ENCODE data around the gene DAB1. TPM values are rescaled to one million over a fixed set of nuclear protein-coding genes. Genes with fewer than 3 reads are reported as not detected.

DAB1 gene
- total RNA-seq, 1 experiment from 2014 or later = not detected

DNA sequence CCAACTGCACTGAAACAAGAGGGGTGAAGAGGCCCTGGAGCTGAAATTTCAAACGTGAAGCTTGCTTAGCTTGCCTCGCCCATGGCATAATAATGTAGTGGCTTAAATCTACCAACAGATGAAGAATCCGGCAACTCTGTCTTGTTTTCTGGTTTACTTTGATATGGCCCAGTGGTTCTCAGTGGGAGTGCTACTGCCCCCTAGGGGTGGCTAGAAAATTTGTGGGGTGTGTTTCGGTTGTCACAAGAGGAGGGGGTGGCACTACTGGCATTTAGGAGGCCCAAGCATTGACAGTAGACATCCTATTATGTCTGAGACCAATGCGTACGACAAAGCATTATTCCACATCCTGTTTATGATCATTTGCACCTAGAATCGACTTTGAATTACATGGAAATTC is 406.1 kb downstream of the DAB1 start:
- no peak overlapping the region for H3K4me3 ChIP-seq (replicated peaks in 1 of 2; ENCODE audit: low read depth in 1 of 2, low read length in 2 of 2)
- TF ChIP-seq, protein P1, sequence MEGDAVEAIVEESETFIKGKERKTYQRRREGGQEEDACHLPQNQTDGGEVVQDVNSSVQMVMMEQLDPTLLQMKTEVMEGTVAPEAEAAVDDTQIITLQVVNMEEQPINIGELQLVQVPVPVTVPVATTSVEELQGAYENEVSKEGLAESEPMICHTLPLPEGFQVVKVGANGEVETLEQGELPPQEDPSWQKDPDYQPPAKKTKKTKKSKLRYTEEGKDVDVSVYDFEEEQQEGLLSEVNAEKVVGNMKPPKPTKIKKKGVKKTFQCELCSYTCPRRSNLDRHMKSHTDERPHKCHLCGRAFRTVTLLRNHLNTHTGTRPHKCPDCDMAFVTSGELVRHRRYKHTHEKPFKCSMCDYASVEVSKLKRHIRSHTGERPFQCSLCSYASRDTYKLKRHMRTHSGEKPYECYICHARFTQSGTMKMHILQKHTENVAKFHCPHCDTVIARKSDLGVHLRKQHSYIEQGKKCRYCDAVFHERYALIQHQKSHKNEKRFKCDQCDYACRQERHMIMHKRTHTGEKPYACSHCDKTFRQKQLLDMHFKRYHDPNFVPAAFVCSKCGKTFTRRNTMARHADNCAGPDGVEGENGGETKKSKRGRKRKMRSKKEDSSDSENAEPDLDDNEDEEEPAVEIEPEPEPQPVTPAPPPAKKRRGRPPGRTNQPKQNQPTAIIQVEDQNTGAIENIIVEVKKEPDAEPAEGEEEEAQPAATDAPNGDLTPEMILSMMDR (IDR thresholded peaks at IDR 0.05 in 2 of 3, conservative IDR thresholded peaks at IDR 0.05 in 1 of 3; ENCODE audit: borderline replicate concordance in 1 of 3, insufficient read depth in 1 of 3, low read depth in 2 of 3, low read length in 2 of 3) = peak in 2 of 3 experiments; percentile 61 to 67; a peak in 4 of 6 replicates
- TF ChIP-seq RAD21 (IDR thresholded peaks at IDR 0.05; ENCODE audit: low read depth) = 0 out of 2 replicates have a peak, but pooled peaks have one; percentile 8
- no peak for TF ChIP-seq SP1 (IDR thresholded peaks at IDR 0.05; ENCODE audit: low read depth)
- TF ChIP-seq, protein P2, sequence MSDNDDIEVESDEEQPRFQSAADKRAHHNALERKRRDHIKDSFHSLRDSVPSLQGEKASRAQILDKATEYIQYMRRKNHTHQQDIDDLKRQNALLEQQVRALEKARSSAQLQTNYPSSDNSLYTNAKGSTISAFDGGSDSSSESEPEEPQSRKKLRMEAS (IDR thresholded peaks at IDR 0.05) = no peak
- intact Hi-C loops (cut with micrococcal nuclease) = loop anchor here (10.0 kb wide), 1 partner anchor 63 kb away; no protein-coding TSS in a partner anchor
- ChIA-PET RAD21 (ENCODE audit: low non-redundant PET in 1 of 2, low total read pairs in 2 of 2, uncharacterized antibody in 2 of 2, unreplicated experiment in 2 of 2) (no interaction called here), POLR2A (no interaction called here), CTCF (no interaction called here)
- H2AFZ ChIP-seq (ENCODE audit: low read depth, low read length, poor library complexity, severe bottlenecking) = no peak overlapping the region
- no peaks in the 10 kb centered on the region for H3K9me2 ChIP-seq (ENCODE audit: insufficient read depth)
- DNase-seq (ENCODE audit: low read depth, low spot score) (peak; percentile 8), ATAC-seq (0 out of 2 replicates have a peak, but pooled peaks have one; percentile 47)
- BruUV-seq (replicated peaks) = no TSS peak
- no peak overlapping the region for H3K27ac ChIP-seq (ENCODE audit: low read depth, low read length)
- no peaks in the 10 kb centered on the region for H4K20me1 ChIP-seq (ENCODE audit: insufficient read depth)
- H3K36me3 ChIP-seq (ENCODE audit: control insufficient read depth in 1 of 2, insufficient read depth in 2 of 2, low read length in 2 of 2) = no peaks in the 10 kb centered on the region
- H3K4me1 ChIP-seq (ENCODE audit: control insufficient read depth in 1 of 2, insufficient read depth in 2 of 2, low read length in 2 of 2) = no peaks in the 10 kb centered on the region
- H3K9me3 ChIP-seq (ENCODE audit: control insufficient read depth in 1 of 2, insufficient read depth in 1 of 2, low read depth in 1 of 2, low read length in 2 of 2) = no peaks in the 10 kb centered on the region
- no peak overlapping the region for H3K4me2 ChIP-seq (ENCODE audit: low read length)
- no peaks in the 10 kb centered on the region for H3K79me2 ChIP-seq (ENCODE audit: insufficient read depth, low read length)
- H3K27me3 ChIP-seq (ENCODE audit: insufficient read depth, low read length) = no peaks in the 10 kb centered on the region
- H3K9ac ChIP-seq (ENCODE audit: low read length) = no peak overlapping the region

DNA sequence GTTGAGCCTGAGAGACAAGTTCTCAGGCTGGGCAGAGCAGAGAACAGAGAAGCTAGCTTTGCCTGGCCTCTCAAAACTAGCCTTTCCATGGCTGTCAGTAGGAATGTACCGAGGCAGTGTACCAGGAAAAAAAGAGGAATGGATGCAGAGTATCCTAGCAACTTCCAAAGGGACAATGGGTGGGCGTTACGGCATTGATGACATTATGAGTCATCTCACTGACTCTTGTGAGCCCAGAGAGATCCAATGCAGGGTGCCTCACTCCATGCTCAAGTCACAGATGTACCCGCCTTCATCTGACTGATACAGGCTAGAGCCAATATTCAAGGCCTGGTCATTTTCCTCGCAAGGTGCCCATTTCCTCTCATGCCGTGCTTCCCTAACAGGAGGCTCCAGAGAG is 406.7 kb downstream of the DAB1 start:
- H3K9ac ChIP-seq (ENCODE audit: low read length) = no peak overlapping the region
- DNase-seq (ENCODE audit: low read depth, low spot score) (no peak), ATAC-seq (no peak)
- ChIA-PET RAD21 (ENCODE audit: low non-redundant PET in 1 of 2, low total read pairs in 2 of 2, uncharacterized antibody in 2 of 2, unreplicated experiment in 2 of 2) (no interaction called here), POLR2A (no interaction called here), CTCF (no interaction called here)
- no peaks in the 10 kb centered on the region for H3K9me2 ChIP-seq (ENCODE audit: insufficient read depth)
- H3K4me1 ChIP-seq (ENCODE audit: control insufficient read depth in 1 of 2, insufficient read depth in 2 of 2, low read length in 2 of 2) = no peaks in the 10 kb centered on the region
- intact Hi-C loops (cut with micrococcal nuclease) = loop anchor here (10.0 kb wide), 1 partner anchor 62 kb away; no protein-coding TSS in a partner anchor
- no peaks in the 10 kb centered on the region for H3K9me3 ChIP-seq (ENCODE audit: control insufficient read depth in 1 of 2, insufficient read depth in 1 of 2, low read depth in 1 of 2, low read length in 2 of 2)
- H3K4me2 ChIP-seq (ENCODE audit: low read length) = no peak overlapping the region
- H3K79me2 ChIP-seq (ENCODE audit: insufficient read depth, low read length) = no peaks in the 10 kb centered on the region
- no peak overlapping the region for H3K4me3 ChIP-seq (replicated peaks in 1 of 2; ENCODE audit: low read depth in 1 of 2, low read length in 2 of 2)
- H3K27ac ChIP-seq (ENCODE audit: low read depth, low read length) = no peak overlapping the region
- TF ChIP-seq FOSL1 (IDR thresholded peaks at IDR 0.05; ENCODE audit: low read depth) (no peak), CEBPB (IDR thresholded peaks at IDR 0.05; ENCODE audit: low read depth) (no peak), RAD21 (IDR thresholded peaks at IDR 0.05; ENCODE audit: low read depth) (no peak), ZNF274 (IDR thresholded peaks at IDR 0.05; ENCODE audit: low read depth, low read length) (no peak), EZH2phosphoT487 (IDR thresholded peaks at IDR 0.05; ENCODE audit: borderline replicate concordance) (no peak), SP1 (IDR thresholded peaks at IDR 0.05; ENCODE audit: low read depth) (no peak)
- TF ChIP-seq, protein P3, sequence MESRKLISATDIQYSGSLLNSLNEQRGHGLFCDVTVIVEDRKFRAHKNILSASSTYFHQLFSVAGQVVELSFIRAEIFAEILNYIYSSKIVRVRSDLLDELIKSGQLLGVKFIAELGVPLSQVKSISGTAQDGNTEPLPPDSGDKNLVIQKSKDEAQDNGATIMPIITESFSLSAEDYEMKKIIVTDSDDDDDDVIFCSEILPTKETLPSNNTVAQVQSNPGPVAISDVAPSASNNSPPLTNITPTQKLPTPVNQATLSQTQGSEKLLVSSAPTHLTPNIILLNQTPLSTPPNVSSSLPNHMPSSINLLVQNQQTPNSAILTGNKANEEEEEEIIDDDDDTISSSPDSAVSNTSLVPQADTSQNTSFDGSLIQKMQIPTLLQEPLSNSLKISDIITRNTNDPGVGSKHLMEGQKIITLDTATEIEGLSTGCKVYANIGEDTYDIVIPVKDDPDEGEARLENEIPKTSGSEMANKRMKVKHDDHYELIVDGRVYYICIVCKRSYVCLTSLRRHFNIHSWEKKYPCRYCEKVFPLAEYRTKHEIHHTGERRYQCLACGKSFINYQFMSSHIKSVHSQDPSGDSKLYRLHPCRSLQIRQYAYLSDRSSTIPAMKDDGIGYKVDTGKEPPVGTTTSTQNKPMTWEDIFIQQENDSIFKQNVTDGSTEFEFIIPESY (IDR thresholded peaks at IDR 0.05; ENCODE audit: extremely low read depth, insufficient replicate concordance, low read length) = no peak
- TF ChIP-seq, protein P4, sequence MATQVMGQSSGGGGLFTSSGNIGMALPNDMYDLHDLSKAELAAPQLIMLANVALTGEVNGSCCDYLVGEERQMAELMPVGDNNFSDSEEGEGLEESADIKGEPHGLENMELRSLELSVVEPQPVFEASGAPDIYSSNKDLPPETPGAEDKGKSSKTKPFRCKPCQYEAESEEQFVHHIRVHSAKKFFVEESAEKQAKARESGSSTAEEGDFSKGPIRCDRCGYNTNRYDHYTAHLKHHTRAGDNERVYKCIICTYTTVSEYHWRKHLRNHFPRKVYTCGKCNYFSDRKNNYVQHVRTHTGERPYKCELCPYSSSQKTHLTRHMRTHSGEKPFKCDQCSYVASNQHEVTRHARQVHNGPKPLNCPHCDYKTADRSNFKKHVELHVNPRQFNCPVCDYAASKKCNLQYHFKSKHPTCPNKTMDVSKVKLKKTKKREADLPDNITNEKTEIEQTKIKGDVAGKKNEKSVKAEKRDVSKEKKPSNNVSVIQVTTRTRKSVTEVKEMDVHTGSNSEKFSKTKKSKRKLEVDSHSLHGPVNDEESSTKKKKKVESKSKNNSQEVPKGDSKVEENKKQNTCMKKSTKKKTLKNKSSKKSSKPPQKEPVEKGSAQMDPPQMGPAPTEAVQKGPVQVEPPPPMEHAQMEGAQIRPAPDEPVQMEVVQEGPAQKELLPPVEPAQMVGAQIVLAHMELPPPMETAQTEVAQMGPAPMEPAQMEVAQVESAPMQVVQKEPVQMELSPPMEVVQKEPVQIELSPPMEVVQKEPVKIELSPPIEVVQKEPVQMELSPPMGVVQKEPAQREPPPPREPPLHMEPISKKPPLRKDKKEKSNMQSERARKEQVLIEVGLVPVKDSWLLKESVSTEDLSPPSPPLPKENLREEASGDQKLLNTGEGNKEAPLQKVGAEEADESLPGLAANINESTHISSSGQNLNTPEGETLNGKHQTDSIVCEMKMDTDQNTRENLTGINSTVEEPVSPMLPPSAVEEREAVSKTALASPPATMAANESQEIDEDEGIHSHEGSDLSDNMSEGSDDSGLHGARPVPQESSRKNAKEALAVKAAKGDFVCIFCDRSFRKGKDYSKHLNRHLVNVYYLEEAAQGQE (IDR thresholded peaks at IDR 0.05; ENCODE audit: low read depth) = no peak
- no peak overlapping the region for H2AFZ ChIP-seq (ENCODE audit: low read depth, low read length, poor library complexity, severe bottlenecking)
- H3K27me3 ChIP-seq (ENCODE audit: insufficient read depth, low read length) = no peaks in the 10 kb centered on the region
- no peaks in the 10 kb centered on the region for H3K36me3 ChIP-seq (ENCODE audit: control insufficient read depth in 1 of 2, insufficient read depth in 2 of 2, low read length in 2 of 2)
- BruUV-seq (replicated peaks) = no TSS peak
- H4K20me1 ChIP-seq (ENCODE audit: insufficient read depth) = no peaks in the 10 kb centered on the region

Measured in HCT116 (cell line).